ENCODE results near the gene PPIP5K2. TPM values are rescaled to one million over a fixed set of nuclear protein-coding genes. Genes with fewer than 3 reads are reported as not detected.

The PPIP5K2 gene
- total RNA-seq, 1 donor from 2014 or later: 103 TPM

Other genes starting within 250 kb of the PPIP5K2 start
- 14.1 TPM for gene GIN1, start 163 bp upstream of the PPIP5K2 start, total RNA-seq
- gene MACIR, start 138.5 kb downstream of the PPIP5K2 start, total RNA-seq: 24.2 TPM